ENCODE results near the gene RPRD2.

Gene RPRD2

GRCh38 chr1:150511551-150511950, 147.6 kb downstream of the RPRD2 start:
- no peak overlapping the region for H3K4me3 ChIP-seq (ENCODE audit: control insufficient read depth in 1 of 7, extremely low read depth in 1 of 7, insufficient read depth in 4 of 7, low read depth in 2 of 7, low read length in 6 of 7)
- H3K27me3 ChIP-seq (replicated peaks in 2 of 5; ENCODE audit: control insufficient read depth in 4 of 5, insufficient read depth in 5 of 5, low read length in 4 of 5), result no peaks in the 10 kb centered on the region
- no peak for DNase-seq
- CTCF ChIA-PET, result interaction anchor here (2.4 to 2.6 kb wide), 2 partner anchors 14 to 21 kb away, joined by 6 to 8 read pairs; no protein-coding TSS in a partner anchor
- POLR2A ChIA-PET, result no interaction called here
- peaks cover 0 to 35% (median 27%) of the 10 kb centered on the region in 4 experiments for H3K4me1 ChIP-seq (ENCODE audit: control extremely low read depth in 1 of 4, control insufficient read depth in 4 of 4, insufficient read depth in 4 of 4, low read length in 3 of 4)
- no peak overlapping the region for H3K27ac ChIP-seq (ENCODE audit: insufficient read depth in 1 of 2, low read depth in 1 of 2, low read length in 2 of 2, poor library complexity in 1 of 2, severe bottlenecking in 2 of 2)
- H3K36me3 ChIP-seq (ENCODE audit: control insufficient read depth in 4 of 4, insufficient read depth in 4 of 4, low read length in 3 of 4), result peaks cover 4 to 12% (median 6%) of the 10 kb centered on the region in 4 experiments
- 99% methylated on average over 11 of the region's 12 CpGs for WGBS (ENCODE audit: insufficient coverage)
- no peaks in the 10 kb centered on the region for H3K9me3 ChIP-seq (ENCODE audit: control extremely low read depth in 1 of 5, control insufficient read depth in 4 of 5, insufficient read depth in 2 of 5, low read depth in 1 of 5, low read length in 4 of 5)

DNA sequence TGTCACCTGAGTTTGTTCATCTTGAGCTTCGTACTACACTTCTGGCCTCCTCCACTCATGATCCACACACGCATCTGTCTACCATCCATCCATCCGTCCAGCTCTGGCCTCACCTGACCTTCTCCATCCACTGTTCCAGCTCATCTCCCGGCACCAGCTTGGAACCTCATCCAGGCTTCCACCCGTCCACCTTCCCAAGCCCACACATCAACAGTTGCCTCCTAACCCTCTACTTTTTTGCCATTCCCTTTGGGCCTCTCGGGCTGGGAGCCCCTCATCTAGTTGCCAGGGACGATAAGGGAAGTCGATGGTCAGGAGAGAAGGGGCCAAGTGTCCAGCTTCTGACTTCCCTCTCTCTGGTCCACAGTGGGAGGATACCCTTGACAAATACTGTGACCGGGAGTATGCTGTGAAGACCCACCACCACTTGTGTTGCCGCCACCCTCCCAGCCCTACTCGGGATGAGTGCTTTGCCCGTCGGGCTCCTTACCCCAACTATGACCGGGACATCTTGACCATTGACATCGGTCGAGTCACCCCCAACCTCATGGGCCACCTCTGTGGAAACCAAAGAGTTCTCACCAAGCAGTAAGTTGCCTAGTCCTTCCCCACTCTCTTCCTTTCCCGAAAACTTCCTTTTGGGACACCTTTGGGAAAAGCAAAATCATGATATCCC, 148.2 kb downstream of the RPRD2 start:
- WGBS (ENCODE audit: insufficient coverage), result 98% methylated on average over 16 of the region's 17 CpGs
- POLR2A ChIA-PET, result no interaction called here
- H3K4me1 ChIP-seq (ENCODE audit: control extremely low read depth in 1 of 4, control insufficient read depth in 4 of 4, insufficient read depth in 4 of 4, low read length in 3 of 4), result peaks cover 0 to 37% (median 28%) of the 10 kb centered on the region in 4 experiments

DNA sequence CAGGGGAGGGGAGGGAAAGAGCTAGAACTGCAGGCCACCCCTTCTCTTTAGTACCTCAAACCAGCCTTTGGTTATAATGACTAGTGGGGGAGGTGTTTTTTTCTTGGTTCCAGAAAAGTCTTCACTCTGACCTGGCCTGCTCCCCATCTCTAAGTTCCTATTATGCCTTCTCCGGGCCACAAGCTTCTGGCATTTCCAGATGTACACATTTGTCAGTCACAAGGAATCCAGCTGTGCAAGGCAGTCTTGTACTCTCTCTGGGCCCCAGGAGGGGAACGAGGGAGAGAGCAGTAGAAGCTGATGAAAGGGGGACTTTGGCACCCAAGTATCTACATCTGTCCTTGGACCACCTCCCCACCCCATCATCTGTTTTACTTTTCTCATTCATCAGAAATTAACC, 148.9 kb downstream of the RPRD2 start:
- POLR2A ChIA-PET, result no interaction called here
- peaks cover 0 to 3% (median 2%) of the 10 kb centered on the region in 4 experiments for H3K36me3 ChIP-seq (ENCODE audit: control insufficient read depth in 4 of 4, insufficient read depth in 4 of 4, low read length in 3 of 4)
- 100% methylated on average over 1 of the region's 2 CpGs for WGBS (ENCODE audit: insufficient coverage)
- DNase-seq, result no peak
- peaks cover 0 to 34% (median 25%) of the 10 kb centered on the region in 4 experiments for H3K4me1 ChIP-seq (ENCODE audit: control extremely low read depth in 1 of 4, control insufficient read depth in 4 of 4, insufficient read depth in 4 of 4, low read length in 3 of 4)
- CTCF ChIA-PET, result interaction anchor here (1.0 to 2.6 kb wide), 3 partner anchors 9 to 20 kb away, joined by 3 to 6 read pairs (median 3); no protein-coding TSS in a partner anchor
- no peaks in the 10 kb centered on the region for H3K9me3 ChIP-seq (ENCODE audit: control extremely low read depth in 1 of 5, control insufficient read depth in 4 of 5, insufficient read depth in 2 of 5, low read depth in 1 of 5, low read length in 4 of 5)
- no peak overlapping the region for H3K27ac ChIP-seq (ENCODE audit: insufficient read depth in 1 of 2, low read depth in 1 of 2, low read length in 2 of 2, poor library complexity in 1 of 2, severe bottlenecking in 2 of 2)
- no peak overlapping the region for H3K4me3 ChIP-seq (ENCODE audit: control insufficient read depth in 1 of 7, extremely low read depth in 1 of 7, insufficient read depth in 4 of 7, low read depth in 2 of 7, low read length in 6 of 7)
- H3K27me3 ChIP-seq (replicated peaks in 2 of 5; ENCODE audit: control insufficient read depth in 4 of 5, insufficient read depth in 5 of 5, low read length in 4 of 5), result no peaks in the 10 kb centered on the region

More for the DNA sequence above, 148.2 kb downstream of the RPRD2 start:
- peaks cover under 1 to 7% (median 5%) of the 10 kb centered on the region in 4 experiments for H3K36me3 ChIP-seq (ENCODE audit: control insufficient read depth in 4 of 4, insufficient read depth in 4 of 4, low read length in 3 of 4)
- H3K9me3 ChIP-seq (ENCODE audit: control extremely low read depth in 1 of 5, control insufficient read depth in 4 of 5, insufficient read depth in 2 of 5, low read depth in 1 of 5, low read length in 4 of 5), result no peaks in the 10 kb centered on the region
- H3K4me3 ChIP-seq (ENCODE audit: control insufficient read depth in 1 of 7, extremely low read depth in 1 of 7, insufficient read depth in 4 of 7, low read depth in 2 of 7, low read length in 6 of 7), result no peak overlapping the region
- DNase-seq, result no peak
- H3K27me3 ChIP-seq (replicated peaks in 2 of 5; ENCODE audit: control insufficient read depth in 4 of 5, insufficient read depth in 5 of 5, low read length in 4 of 5), result no peaks in the 10 kb centered on the region
- CTCF ChIA-PET, result interaction anchor here (1.0 to 2.6 kb wide), 4 partner anchors 8 to 20 kb away, joined by 3 to 8 read pairs (median 4); no protein-coding TSS in a partner anchor
- H3K27ac ChIP-seq (ENCODE audit: insufficient read depth in 1 of 2, low read depth in 1 of 2, low read length in 2 of 2, poor library complexity in 1 of 2, severe bottlenecking in 2 of 2), result no peak overlapping the region

DNA sequence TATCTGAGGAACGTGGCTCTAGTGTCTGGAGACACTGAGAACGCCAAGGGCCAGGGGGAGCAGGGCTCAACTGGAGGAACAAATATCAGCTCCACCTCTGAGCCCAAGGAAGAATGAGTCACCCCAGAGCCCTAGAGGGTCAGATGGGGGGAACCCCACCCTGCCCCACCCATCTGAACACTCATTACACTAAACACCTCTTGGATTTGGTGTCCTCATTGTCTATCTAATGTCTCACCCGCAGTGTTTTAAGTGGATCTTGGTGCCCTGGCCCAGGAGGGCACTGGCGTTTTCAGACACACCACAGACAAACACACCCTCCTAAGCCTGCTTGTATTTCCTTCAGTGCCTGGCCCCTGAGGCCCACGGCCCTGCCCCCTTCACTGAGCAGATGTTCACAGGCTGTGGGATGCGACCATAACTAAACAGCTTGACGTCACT, 149.4 kb downstream of the RPRD2 start:
- H3K27me3 ChIP-seq (replicated peaks in 2 of 5; ENCODE audit: control insufficient read depth in 4 of 5, insufficient read depth in 5 of 5, low read length in 4 of 5), result no peaks in the 10 kb centered on the region
- no peak overlapping the region for H3K4me3 ChIP-seq (ENCODE audit: control insufficient read depth in 1 of 7, extremely low read depth in 1 of 7, insufficient read depth in 4 of 7, low read depth in 2 of 7, low read length in 6 of 7)
- no peak overlapping the region for H3K27ac ChIP-seq (ENCODE audit: insufficient read depth in 1 of 2, low read depth in 1 of 2, low read length in 2 of 2, poor library complexity in 1 of 2, severe bottlenecking in 2 of 2)
- H3K4me1 ChIP-seq (ENCODE audit: control extremely low read depth in 1 of 4, control insufficient read depth in 4 of 4, insufficient read depth in 4 of 4, low read length in 3 of 4), result peaks cover 0 to 29% (median 20%) of the 10 kb centered on the region in 4 experiments
- WGBS (ENCODE audit: insufficient coverage), result 86% methylated on average over 2 of the region's 7 CpGs
- H3K9me3 ChIP-seq (ENCODE audit: control extremely low read depth in 1 of 5, control insufficient read depth in 4 of 5, insufficient read depth in 2 of 5, low read depth in 1 of 5, low read length in 4 of 5), result no peaks in the 10 kb centered on the region
- peaks cover 0 to 2% (median 1%) of the 10 kb centered on the region in 4 experiments for H3K36me3 ChIP-seq (ENCODE audit: control insufficient read depth in 4 of 4, insufficient read depth in 4 of 4, low read length in 3 of 4)
- POLR2A ChIA-PET, result no interaction called here
- CTCF ChIA-PET, result interaction anchor here (0.6 to 2.6 kb wide), 3 partner anchors 11 to 20 kb away, joined by 3 to 6 read pairs (median 3); no protein-coding TSS in a partner anchor
- DNase-seq, result no peak

- peaks cover 0 to 2% (median 1%) of the 10 kb centered on the region in 4 experiments for H3K36me3 ChIP-seq (ENCODE audit: control insufficient read depth in 4 of 4, insufficient read depth in 4 of 4, low read length in 3 of 4)
- peaks cover 0 to 20% (median 17%) of the 10 kb centered on the region in 4 experiments for H3K4me1 ChIP-seq (ENCODE audit: control extremely low read depth in 1 of 4, control insufficient read depth in 4 of 4, insufficient read depth in 4 of 4, low read length in 3 of 4)
- no peak overlapping the region for H3K4me3 ChIP-seq (ENCODE audit: control insufficient read depth in 1 of 7, extremely low read depth in 1 of 7, insufficient read depth in 4 of 7, low read depth in 2 of 7, low read length in 6 of 7)
- WGBS (ENCODE audit: insufficient coverage), result 97% methylated on average over 9 of the region's 9 CpGs
- ChIA-PET CTCF (interaction anchor here (1.1 to 5.2 kb wide), 2 partner anchors 9 to 16 kb away, joined by 5 to 38 read pairs; no protein-coding TSS in a partner anchor), POLR2A (no interaction called here)
- H3K27me3 ChIP-seq (replicated peaks in 2 of 5; ENCODE audit: control insufficient read depth in 4 of 5, insufficient read depth in 5 of 5, low read length in 4 of 5), result no peaks in the 10 kb centered on the region
- no peak overlapping the region for H3K27ac ChIP-seq (ENCODE audit: insufficient read depth in 1 of 2, low read depth in 1 of 2, low read length in 2 of 2, poor library complexity in 1 of 2, severe bottlenecking in 2 of 2)
- no peaks in the 10 kb centered on the region for H3K9me3 ChIP-seq (ENCODE audit: control extremely low read depth in 1 of 5, control insufficient read depth in 4 of 5, insufficient read depth in 2 of 5, low read depth in 1 of 5, low read length in 4 of 5)
- no peak for DNase-seq
Observed at GRCh38 chr1:150514260-150514659, 150.3 kb downstream of the RPRD2 start.

DNA sequence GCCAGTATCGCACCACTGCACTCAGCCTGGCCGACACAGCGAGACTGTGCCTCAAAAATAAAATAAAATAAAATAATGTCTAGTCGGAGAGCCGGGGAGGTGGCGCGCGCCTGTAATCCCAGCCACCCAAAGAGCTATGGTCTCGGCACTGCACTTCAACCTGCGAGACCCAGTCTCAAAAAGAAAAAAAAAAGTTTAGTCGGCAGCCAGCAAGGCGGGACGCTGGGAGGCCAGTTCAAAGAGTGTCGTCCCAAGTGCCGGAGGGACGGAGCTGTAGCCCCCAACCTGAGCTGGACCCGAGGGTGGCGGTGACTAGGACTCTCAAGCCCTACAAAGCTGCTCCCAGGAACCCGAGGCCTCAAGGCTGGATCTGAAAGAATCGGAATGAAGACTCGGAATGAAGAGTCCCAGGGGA, 151.0 kb downstream of the RPRD2 start:
- CTCF ChIA-PET, result interaction anchor here (0.8 to 5.2 kb wide), 6 partner anchors 10 to 46 kb away, joined by 4 to 38 read pairs (median 10); no protein-coding TSS in a partner anchor
- H3K4me1 ChIP-seq (ENCODE audit: control extremely low read depth in 1 of 4, control insufficient read depth in 4 of 4, insufficient read depth in 4 of 4, low read length in 3 of 4), result peaks cover 0 to 18% (median 17%) of the 10 kb centered on the region in 4 experiments
- 40% methylated on average over 19 of the region's 21 CpGs for WGBS (ENCODE audit: insufficient coverage)
- no peaks in the 10 kb centered on the region for H3K9me3 ChIP-seq (ENCODE audit: control extremely low read depth in 1 of 5, control insufficient read depth in 4 of 5, insufficient read depth in 2 of 5, low read depth in 1 of 5, low read length in 4 of 5)
- peaks cover 0 to 2% (median 1%) of the 10 kb centered on the region in 4 experiments for H3K36me3 ChIP-seq (ENCODE audit: control insufficient read depth in 4 of 4, insufficient read depth in 4 of 4, low read length in 3 of 4)
- H3K27me3 ChIP-seq (replicated peaks in 2 of 5; ENCODE audit: control insufficient read depth in 4 of 5, insufficient read depth in 5 of 5, low read length in 4 of 5), result no peaks in the 10 kb centered on the region
- DNase-seq, result no peak
- peak overlapping the region in 1 of 2 experiments; percentile 65 for H3K27ac ChIP-seq (ENCODE audit: insufficient read depth in 1 of 2, low read depth in 1 of 2, low read length in 2 of 2, poor library complexity in 1 of 2, severe bottlenecking in 2 of 2)
- H3K4me3 ChIP-seq (ENCODE audit: control insufficient read depth in 1 of 7, extremely low read depth in 1 of 7, insufficient read depth in 4 of 7, low read depth in 2 of 7, low read length in 6 of 7), result peak overlapping the region; percentile 54 to 95 (median 80)
- POLR2A ChIA-PET, result interaction anchor here (0.5 to 1.1 kb wide), 4 partner anchors 27 to 642 kb away, joined by 3 read pairs; partner anchors contain the start of gene TARS2

All from common myeloid progenitor, CD34-positive (primary cell).